HL-60 (cell line): ENCODE results near the gene INTS11.

Experiments
- DNase-seq, 2 experiments: peaks; one replicate each; pipeline ENCODE4 v3.0.0-alpha.2; 2010 to 2020; ENCODE audit warnings: low read depth in 1 of 2, low spot score in 1 of 2
- H3K27ac ChIP-seq: fragments of 250-450 bp; sonication (Bioruptor Pico); replicated peaks from 2 replicates; pipeline ENCODE4 v1.5.1; 2020; ENCODE audit warnings: mild to moderate bottlenecking, moderate library complexity
- H3K27me3 ChIP-seq: fragments of 250-450 bp; sonication (Bioruptor Pico); 2 replicates; pipeline ENCODE4 v1.5.1; 2021; ENCODE audit warnings: mild to moderate bottlenecking, moderate library complexity; ENCODE audit not compliant: insufficient read depth, poor library complexity, severe bottlenecking
- H3K4me3 ChIP-seq: replicated peaks from 2 replicates; pipeline ENCODE4 v1.5.1; 2011; ENCODE audit warnings: mild to moderate bottlenecking, control low read depth, low read length; ENCODE audit not compliant: insufficient read depth
- CTCF ChIP-seq: IDR thresholded peaks from one replicate; pipeline ENCODE4 v1.5.1; 2011; ENCODE audit warnings: low read length, control low read depth, inconsistent platforms; ENCODE audit not compliant: insufficient read depth
- GABPA ChIP-seq: IDR thresholded peaks from 2 replicates; pipeline ENCODE4 v1.6.1; 2012; ENCODE audit warnings: low read depth
- POLR2AphosphoS5 ChIP-seq: IDR thresholded peaks from 2 replicates; pipeline ENCODE4 v1.6.1; 2012; ENCODE audit warnings: low read depth
- REST ChIP-seq: IDR thresholded peaks from 2 replicates; pipeline ENCODE4 v1.6.1; 2012; ENCODE audit warnings: low read depth; ENCODE audit not compliant: insufficient replicate concordance
- SPI1 ChIP-seq: IDR thresholded peaks from 2 replicates; pipeline ENCODE4 v1.6.1; 2012; ENCODE audit warnings: low read depth, mild to moderate bottlenecking, borderline replicate concordance

INTS11 gene

DNA sequence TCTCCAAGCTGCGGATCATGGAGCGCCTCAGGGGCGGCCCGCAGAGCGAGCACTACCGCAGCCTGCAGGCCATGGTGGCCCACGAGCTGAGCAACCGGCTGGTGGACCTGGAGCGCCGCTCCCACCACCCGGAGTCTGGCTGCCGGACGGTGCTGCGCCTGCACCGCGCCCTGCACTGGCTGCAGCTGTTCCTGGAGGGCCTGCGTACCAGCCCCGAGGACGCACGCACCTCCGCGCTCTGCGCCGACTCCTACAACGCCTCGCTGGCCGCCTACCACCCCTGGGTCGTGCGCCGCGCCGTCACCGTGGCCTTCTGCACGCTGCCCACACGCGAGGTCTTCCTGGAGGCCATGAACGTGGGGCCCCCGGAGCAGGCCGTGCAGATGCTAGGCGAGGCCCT lies 2.8 kb upstream of the INTS11 start:
- H3K27ac ChIP-seq = no peak overlapping the region
- H3K27me3 ChIP-seq = no peaks in the 10 kb centered on the region
- DNase-seq = no peak
- H3K4me3 ChIP-seq = no peak overlapping the region
- TF ChIP-seq CTCF (no peak), REST (no peak), POLR2AphosphoS5 (no peak), SPI1 (no peak), GABPA (no peak)

GRCh38 chr1:1326075-1326605 lies 1.7 kb upstream of the INTS11 start:
- no peak for DNase-seq
- Histone ChIP-seq H3K4me3 (no peak overlapping the region), H3K27ac (no peak overlapping the region), H3K27me3 (no peaks in the 10 kb centered on the region)
- TF ChIP-seq POLR2AphosphoS5 (no peak), SPI1 (no peak), GABPA (no peak), REST (no peak), CTCF (no peak)

- TF ChIP-seq POLR2AphosphoS5 (no peak), SPI1 (no peak), GABPA (no peak), CTCF (no peak), REST (no peak)
- peak in 1 of 2 experiments; percentile 23 for DNase-seq
- Histone ChIP-seq H3K27ac (peak overlapping the region; percentile 79), H3K4me3 (peak overlapping the region; percentile 93), H3K27me3 (no peaks in the 10 kb centered on the region)
Observed at GRCh38 chr1:1325288-1326074, 1.0 kb upstream of the INTS11 start.
